Activated CD4-positive, alpha-beta T cell treated with anti-CD3 and anti-CD28 coated beads, Interleukin-2, amount 10 ng/mL, durations not matched to agents 24 days and 14 days (primary cell): ENCODE data around the gene KRT6A. TPM values are rescaled to one million over a fixed set of nuclear protein-coding genes. Genes with fewer than 3 reads are reported as not detected.

Experiments used
- total RNA-seq: library from RNA; stranded (reverse); gene quantifications from 2 replicates; pipeline ENCODE4 v1.2.3, GENCODE V29; 2022

KRT6A gene
- total RNA-seq, 1 donor from 2014 or later, result not detected

Other genes starting within 250 kb of the KRT6A start
- 0.44 and 0.64 TPM in 2 replicates for gene KRT86, start 218.6 kb downstream of the KRT6A start, total RNA-seq
- not detected in 2 replicates for gene KRT81, start 201.7 kb downstream of the KRT6A start, total RNA-seq
- not detected in 2 replicates for gene KRT83, start 171.9 kb downstream of the KRT6A start, total RNA-seq
- not detected in 2 replicates for gene KRT85, start 125.8 kb downstream of the KRT6A start, total RNA-seq
- gene KRT84, start 107.6 kb downstream of the KRT6A start, total RNA-seq, result not detected in 2 replicates
- gene KRT82, start 86.9 kb downstream of the KRT6A start, total RNA-seq, result not detected in 2 replicates
- gene KRT75, start 58.9 kb downstream of the KRT6A start, total RNA-seq, result not detected in 2 replicates
- not detected in 2 replicates for gene KRT6B, start 41.1 kb downstream of the KRT6A start, total RNA-seq
- gene KRT6C, start 19.5 kb downstream of the KRT6A start, total RNA-seq, result not detected in 2 replicates
- gene KRT5, start 27.1 kb upstream of the KRT6A start, total RNA-seq, result not detected in 2 replicates
- gene KRT71, start 59.9 kb upstream of the KRT6A start, total RNA-seq, result not detected in 2 replicates
- gene KRT74, start 80.6 kb upstream of the KRT6A start, total RNA-seq, result not detected in 2 replicates
- gene KRT72, start 108.2 kb upstream of the KRT6A start, total RNA-seq, result 0.09 TPM in 1 of 2 replicates, not detected in the other
- 0.09 TPM in 1 of 2 replicates, not detected in the other for gene KRT73, start 125.3 kb upstream of the KRT6A start, total RNA-seq
- not detected in 2 replicates for gene KRT2, start 159.0 kb upstream of the KRT6A start, total RNA-seq
- gene KRT1, start 187.2 kb upstream of the KRT6A start, total RNA-seq, result not detected in 2 replicates
- gene KRT77, start 210.3 kb upstream of the KRT6A start, total RNA-seq, result not detected in 2 replicates